HG03439 (cell line): ENCODE measurements around the gene ADPRH.

Source experiments
- ATAC-seq: cut with Tn5 transposase; IDR thresholded peaks from one replicate; pipeline ENCODE4 v1.9.1; 2021; ENCODE audit warnings: mild to moderate bottlenecking, moderate library complexity; ENCODE audit not compliant: unreplicated experiment

The ADPRH gene

GRCh38 chr3:119627461-119627860 is 48.2 kb downstream of the ADPRH start:
- no peak for ATAC-seq

- ATAC-seq, result no peak
Measured at GRCh38 chr3:119628390-119628789, 49.1 kb downstream of the ADPRH start.

GRCh38 chr3:119628816-119629445 is 49.6 kb downstream of the ADPRH start:
- no peak for ATAC-seq

- ATAC-seq, result no peak
Measured at GRCh38 chr3:119630128-119630879, 51.0 kb downstream of the ADPRH start.

GRCh38 chr3:119630880-119631329 is 51.6 kb downstream of the ADPRH start:
- no peak for ATAC-seq

GRCh38 chr3:119631516-119631915 is 52.2 kb downstream of the ADPRH start:
- no peak for ATAC-seq

GRCh38 chr3:119632216-119632615 is 52.9 kb downstream of the ADPRH start:
- no peak for ATAC-seq

GRCh38 chr3:119632829-119633228 is 53.5 kb downstream of the ADPRH start:
- ATAC-seq, result no peak

GRCh38 chr3:119635719-119636118 is 56.4 kb downstream of the ADPRH start:
- no peak for ATAC-seq

GRCh38 chr3:119636249-119636648 is 57.0 kb downstream of the ADPRH start:
- ATAC-seq, result no peak

- no peak for ATAC-seq
Measured at GRCh38 chr3:119636891-119637611, 57.8 kb downstream of the ADPRH start.

- ATAC-seq, result peak; percentile 29
Measured at GRCh38 chr3:119637679-119638477, 58.6 kb downstream of the ADPRH start.
